HG03354 (cell line): Measurements from ENCODE around the gene BEND2.
"Not testable (repeated sequence)": the region's sequence is repeated elsewhere in the genome, so short reads cannot be mapped to it uniquely, and the experiment has no call there.

Source experiments
- ATAC-seq: cut with Tn5 transposase; IDR thresholded peaks from one replicate; pipeline ENCODE4 v1.9.1; 2021; ENCODE audit warnings: mild to moderate bottlenecking; ENCODE audit not compliant: unreplicated experiment, poor library complexity, severe bottlenecking

BEND2 gene

DNA sequence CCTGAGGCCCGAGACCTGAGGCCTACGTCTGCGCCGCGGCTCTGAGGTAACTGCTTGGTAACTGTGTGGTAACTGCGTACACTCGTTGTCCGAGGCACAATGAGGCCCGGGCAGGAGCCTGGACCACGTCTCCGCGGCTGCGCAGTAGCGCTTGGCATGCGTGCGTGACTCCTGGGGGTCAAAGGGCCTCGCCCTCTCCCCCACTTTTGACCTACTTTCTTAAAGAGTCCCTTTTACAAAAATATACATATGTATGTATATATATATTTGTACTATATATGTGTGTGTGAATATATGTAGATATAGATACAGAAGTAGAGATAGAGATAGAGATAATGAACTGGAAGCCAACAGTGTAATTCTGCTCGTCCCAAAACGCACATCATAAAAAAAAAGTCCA, at the start of gene BEND2:
TSS of gene BEND2 (minus strand) at position 101 of the 400 bp plus-strand sequence. CDS start 136 bp downstream, outside the sequence.
- no peak for ATAC-seq

DNA sequence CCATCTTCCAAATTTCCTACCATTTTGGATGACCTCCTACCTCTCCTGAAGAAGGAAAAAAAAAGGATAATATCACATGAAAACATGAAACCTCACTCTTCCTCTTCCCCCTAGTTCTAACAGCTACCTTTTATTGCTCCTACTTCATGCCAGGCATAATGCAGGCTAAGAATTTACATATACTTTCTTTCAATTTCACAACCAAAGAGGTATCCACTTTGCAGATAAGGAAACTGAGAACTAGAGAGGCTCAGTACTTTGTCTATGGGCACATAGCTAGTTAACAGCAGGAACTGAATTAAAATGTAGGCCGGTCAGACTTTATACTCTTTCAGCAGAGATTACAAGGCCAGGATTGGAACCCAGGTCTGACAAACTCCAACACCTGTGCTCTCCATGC, 34.4 kb upstream of the BEND2 start:
- ATAC-seq: no peak

DNA sequence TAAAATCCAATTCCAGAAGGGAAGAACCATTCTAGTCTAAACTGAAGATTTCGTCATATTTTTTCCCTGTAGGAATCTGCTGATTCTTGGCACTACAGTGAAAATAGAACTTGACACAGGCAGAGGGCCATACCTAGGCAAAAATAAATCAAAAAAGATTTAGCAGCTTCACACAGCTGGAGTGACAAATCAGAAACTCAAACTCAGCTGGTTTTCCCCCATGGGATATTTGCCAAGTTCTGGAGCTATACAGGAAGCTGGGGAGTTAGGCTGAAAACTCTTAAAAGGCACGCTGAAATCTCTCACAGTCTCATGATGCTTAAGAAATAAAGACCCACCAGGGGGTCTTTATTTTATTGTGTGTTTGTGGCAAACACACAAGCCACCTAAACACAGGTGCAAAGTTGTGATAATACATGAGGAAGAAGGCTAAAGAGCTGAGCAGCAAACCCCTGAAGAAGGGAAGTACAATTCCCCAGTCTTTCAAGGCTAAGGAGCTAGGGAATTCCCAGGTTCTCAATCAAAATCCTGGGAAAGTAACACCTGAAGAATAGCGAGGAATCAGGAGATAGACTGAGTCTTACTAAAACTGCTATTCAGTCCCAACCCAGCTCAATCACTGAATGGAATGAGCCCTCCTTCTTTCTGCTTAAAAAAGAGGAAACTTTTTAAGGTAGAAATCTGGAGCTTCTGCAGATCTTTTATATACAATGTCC, 32.1 kb upstream of the BEND2 start:
- no peak for ATAC-seq

DNA sequence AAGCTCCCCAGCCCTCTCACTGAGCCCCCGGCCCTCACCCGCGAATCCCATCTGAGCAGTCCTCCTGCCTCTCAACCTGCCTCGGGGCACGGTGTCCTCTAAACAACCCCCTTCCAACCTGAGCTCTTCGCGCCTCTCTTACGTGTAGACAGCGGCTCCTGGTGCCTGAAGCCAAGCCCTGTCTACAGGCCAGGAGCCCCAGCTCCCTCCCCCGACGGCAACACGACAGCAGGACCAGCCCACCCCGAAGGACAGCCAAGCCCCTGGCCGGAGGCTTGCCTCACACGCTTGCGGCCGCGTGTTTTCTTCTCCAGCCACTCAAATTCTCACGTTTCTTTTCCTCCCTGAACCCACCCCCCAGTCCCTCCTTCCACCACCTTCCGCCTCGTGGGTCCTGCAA, 9.0 kb upstream of the BEND2 start:
- not testable (repeated sequence) for ATAC-seq

DNA sequence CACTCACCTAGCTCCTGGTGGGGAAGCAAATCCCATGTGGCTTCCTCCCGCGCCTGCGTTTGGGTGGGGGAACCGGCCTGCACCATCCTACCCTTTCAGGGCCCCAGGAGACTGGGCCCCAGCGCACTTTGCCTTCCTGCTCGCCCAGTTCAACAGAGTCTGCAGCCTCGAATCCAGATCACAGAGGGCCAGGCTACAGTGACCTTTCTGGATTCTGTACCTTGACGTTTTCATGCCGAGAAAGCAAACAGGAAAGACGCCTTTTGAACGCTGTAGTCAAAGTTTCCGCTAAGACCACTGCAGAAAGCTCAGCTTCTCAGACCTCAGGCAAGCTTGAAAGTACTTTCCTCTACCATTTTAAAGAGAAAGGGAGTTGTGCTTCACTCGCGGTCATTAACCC, 7.4 kb upstream of the BEND2 start:
- no peak for ATAC-seq

DNA sequence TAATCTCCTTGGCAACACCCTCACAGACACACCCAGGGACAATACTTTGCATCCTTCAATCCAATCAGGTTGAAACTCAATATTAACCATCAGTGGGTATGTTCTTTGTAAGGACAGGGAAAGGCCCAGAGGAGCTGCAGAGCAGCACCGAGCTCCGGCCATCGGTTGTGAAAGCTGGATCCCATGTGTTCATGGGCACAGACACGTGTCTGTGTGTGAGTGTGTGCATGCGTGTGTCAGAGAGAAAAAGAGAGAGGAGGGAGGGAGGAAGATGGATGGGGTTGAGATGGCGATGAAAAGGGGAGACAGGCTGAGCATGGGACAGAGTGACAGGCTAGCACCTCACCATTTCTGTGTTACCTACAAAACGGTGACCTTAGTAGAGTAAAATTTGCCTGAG, 6.8 kb upstream of the BEND2 start:
- no peak for ATAC-seq

DNA sequence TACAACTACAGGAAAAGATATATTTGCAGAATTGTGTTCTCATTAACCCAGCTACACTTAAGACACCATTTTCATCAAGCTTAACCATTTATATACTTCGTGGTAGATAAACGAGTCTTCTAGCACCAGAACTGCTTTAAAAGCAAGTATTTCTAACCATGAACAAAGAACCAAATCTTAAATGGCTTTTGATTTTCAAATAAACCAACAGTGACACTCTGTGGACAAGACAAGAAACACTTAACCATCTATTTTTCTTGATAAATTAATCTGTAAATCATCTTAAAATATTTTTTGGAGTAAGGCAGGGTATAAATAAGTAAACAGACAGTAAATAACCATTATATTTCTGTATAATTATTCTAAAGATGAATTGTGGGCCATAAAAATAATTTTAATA, 10.2 kb downstream of the BEND2 start:
- ATAC-seq: no peak

DNA sequence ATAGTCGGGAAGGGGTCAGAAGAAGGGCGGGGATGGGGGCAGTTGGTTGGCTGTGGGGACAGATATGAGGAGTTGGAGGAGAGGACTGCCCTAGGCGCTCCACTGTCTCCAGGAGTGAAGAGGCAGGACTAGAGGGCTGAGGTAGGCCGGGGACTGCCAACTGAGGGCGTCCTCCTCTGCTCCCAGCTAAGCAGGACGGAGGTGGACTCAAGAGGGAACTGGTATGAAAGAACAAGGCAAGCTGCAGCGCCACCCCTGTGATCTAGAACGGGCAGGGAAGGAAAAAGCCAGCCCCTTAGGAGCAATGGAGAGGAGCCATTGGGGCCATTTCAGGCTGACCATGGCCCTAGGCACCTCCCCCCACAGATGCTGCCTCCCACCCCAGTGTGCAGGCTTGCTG, 14.0 kb downstream of the BEND2 start:
- ATAC-seq: no peak

DNA sequence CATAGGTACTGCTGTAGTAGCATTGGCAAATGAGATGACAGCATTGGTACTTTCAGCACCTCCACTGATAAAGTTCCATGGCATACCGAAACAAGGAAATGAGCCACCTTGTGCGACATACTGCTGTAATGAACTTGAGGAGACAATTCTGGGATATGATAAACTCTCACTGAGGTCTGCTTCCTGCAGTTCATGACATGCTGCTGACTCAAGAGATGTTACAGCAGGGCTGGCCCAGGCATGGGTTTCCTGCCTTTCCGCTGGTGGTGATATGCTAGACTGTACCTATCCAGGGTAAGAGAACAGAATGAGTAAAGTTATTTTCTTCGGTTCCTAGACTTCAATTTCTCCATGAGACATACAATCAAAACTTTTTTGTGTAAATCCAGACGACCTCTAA, 17.1 kb downstream of the BEND2 start:
- ATAC-seq: no peak

DNA sequence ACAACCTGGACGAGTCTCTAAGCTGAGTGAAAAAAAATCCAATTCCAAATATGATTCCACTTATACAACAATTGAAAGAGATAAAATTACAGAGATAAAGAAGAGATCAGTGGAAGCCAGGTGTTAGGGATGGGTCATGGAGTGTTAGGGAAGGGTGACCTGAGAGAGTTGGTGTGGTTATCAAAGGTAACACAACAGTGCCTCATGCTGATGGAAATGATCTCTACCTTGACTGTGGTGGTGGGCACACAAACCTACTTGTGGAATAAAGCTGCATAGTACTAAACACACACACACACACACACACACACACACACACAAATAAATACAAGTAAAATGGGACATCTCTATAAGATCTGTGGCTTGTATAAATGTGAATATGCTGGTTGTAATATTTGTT, 26.0 kb downstream of the BEND2 start:
- ATAC-seq: no peak

DNA sequence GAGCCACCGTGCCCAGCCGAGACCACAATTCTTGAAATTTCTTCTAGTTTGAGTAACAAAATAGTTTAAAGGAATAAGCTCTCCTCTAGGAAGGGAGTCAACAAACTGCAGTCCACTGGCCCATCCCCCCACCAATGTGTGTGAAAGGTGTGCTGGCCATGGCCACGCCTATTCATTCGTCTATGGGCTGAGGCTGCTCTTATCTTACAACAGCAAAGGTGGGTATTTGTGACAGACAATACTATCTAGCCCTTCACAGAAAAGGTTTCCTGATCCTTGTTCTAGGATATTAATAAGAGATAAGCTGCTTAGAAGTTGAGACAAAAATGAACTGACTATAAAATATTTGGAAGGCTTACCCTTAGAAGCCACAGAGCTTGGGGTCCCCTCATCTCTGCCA, 41.2 kb downstream of the BEND2 start:
- ATAC-seq: no peak

DNA sequence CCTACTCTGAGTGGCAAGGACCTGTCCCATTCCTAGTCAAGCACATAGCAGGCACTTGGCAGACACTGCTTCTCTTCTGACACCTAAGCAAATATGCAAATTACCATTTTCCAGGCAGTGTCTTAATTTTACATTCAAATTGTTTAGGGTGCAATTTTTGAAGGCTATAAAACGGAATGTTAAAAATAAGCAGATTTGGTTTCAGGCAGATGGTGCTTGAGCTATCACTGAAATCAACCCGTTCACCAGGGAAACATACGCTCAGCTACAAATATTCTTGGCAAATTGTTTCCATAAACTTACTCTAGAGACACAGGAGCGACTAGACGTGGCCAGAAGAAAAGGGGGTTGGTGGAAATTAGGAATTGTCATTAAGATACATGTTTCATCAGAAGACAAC, 45.7 kb downstream of the BEND2 start:
- no peak for ATAC-seq

DNA sequence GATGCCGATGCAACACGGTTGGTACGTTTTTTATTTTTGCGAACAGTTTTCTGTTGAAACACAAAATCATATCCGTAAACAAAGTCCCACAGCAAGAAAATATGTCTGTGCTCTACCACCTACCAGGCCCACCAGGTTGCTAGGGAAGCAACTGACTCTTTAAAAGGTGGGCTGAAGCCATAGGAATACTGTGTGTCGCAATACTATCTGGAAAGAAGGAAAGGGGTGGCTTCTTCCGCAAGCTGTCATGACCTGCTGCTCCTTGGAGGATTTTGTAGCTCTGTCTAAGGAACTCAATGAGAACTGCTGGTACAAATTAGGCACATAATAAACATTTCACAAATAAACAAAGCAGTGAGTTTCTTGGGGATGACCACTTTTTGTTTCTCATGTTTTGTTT, 46.5 kb downstream of the BEND2 start:
- ATAC-seq: no peak

DNA sequence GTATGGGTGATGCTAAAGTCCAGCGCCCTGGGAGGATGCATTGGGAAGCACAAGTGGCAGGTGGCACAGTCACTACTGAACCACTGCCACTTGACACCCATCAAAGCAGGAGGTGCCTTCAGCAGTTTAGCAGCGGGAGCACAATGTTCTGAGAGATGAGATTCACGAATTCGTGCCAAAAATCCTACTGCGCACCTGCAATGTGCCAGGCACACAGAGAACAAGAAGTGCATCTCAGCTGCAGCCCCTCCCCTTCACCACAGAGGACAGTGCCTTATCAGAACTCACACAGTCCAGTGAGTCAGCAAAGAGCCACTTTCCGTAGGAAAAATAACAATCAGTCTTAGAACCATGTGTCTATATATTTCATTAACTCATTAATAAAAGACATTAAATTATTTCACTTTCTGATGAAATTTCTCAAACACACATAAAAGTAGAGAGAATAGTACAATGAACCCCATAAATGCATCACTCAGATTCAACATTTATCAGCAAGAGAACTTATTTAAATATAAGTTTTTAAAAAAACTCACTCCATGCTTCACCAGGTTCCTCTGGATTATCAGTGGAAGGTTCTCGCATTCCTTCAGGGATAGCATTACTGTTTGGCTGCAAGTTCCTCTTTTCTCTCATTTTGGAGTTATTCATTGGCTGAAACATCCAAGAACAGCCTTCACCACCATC, 47.0 kb downstream of the BEND2 start:
- ATAC-seq: no peak

DNA sequence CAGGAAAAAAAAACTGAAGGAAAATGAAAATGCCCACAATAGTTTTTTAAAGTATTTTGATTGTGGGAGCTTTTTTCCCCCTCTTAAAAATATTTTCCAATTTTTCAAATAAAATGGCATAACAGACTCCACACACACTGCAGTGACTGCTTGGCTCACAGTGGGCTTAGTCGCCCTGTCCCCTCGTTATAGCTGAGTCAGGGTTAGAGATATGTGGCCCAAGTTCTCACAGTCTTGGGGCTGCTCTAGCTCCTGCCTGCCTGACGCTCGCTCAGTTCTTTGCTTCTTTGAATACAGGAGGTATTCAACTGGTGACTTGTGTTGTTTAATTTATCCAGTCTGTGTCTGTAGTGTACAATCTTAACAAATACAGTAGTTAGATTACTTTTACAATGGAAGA, 47.7 kb downstream of the BEND2 start:
- no peak for ATAC-seq

DNA sequence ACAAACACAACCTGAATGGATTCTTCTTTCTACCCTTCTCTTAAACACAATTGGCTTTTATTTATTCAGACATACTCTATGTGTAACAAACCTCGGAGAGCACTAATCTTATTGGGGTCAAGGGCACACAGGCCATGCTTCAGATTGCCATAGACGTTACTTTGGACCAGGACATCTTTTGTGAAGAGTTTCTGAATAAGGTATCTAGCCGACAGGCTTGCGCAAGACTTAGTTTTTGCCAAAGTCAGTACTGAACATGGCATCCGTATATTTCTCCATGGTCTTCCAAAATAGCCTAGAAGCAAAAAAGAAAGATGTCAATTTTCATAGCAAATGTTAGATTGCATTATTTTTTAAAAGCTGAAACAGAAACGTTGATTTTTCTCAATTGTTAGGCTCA, 49.8 kb downstream of the BEND2 start:
- no peak for ATAC-seq

DNA sequence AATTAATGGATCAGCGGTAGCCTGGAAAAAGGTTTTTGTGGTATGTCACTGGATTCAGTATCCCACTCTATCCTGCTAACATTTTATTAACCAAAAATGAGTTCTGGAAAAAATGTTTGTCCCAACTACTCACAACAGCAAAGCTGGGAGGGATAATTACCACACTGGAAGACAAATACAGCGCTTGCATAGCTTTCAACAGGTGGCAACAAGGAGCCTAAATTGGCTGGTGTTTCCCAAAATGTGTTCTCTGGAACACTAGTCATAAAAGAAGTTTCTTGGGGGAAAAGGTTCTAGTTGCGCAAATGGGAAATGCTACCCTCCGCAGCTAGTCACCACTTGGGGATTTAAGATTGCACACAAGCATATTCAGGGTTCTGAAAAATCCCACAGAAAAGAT, 54.6 kb downstream of the BEND2 start:
- no peak for ATAC-seq

DNA sequence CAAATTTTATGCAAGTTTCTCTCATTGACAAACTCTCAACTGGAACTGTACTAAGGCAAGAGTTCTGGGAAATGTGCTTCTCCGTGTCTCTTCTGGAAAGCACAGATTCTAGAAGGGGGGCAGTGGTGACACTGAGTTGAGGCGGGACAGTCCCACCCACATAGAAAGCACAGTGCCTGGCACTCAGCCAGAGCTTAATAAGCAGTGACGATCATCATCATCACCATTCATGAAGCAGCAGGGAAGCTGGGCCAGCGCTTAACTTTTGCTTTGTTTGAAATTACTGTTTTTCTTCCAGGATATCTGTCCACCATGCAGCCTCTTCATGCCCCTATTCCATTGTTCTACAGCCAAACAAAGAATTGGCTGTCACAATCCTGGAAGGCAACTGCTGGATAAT, 60.3 kb downstream of the BEND2 start:
- no peak for ATAC-seq

DNA sequence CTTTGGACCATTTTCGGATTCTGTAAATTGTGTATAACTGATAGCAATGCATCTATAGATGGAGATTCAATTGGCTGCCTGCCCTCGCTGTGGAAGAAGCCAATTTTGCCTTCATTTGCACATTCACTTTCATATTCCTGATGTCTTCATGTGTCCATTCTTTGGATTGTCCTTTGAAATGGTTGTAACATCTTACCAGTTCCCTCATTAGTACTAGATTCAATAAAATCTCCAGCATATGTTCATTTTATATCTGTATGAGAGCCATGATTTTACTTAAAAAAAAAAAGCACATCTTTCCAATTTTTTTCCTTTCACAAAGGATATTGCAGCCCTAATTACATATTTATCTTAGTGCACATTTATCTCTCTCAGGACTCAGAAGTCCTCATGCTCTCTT, 61.7 kb downstream of the BEND2 start:
- no peak for ATAC-seq

DNA sequence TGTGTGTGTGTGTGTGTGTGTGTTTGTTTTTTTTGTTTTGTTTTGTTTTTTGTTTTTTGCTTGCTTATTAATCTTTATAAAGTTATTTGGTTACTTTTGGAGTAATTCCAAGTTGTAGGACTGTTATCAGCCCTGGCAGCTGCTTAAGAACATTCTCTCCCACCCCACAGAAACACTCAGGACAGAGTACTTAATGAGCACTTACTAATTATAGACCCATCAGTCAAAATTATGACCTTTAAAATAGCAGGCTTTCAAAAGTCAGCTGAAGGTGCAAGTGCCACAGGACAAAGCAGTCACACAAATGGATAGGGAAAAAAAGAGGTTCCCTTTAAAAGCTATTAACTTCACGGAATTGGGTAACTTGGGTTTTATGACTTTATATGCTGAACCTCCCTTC, 69.0 kb downstream of the BEND2 start:
- ATAC-seq: no peak

DNA sequence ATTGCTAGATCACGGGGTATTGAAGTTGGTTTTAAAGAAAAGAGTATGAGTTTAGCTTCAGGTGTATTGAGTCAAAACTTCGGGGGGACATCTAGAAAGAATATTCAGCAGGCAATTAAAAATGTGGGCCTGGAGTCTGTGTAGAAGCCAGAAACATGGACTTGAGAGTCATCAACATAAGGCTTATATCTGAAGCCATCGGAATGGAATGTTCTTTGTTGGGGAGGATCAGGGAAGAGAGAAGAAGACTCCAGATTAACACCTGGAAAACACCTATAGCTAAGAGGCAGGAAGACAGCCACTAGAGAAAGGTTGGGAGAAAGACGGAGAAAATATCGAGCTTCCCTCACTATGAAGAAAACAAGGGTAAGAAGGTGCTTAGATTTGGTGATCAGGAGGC, 69.5 kb downstream of the BEND2 start:
- no peak for ATAC-seq

DNA sequence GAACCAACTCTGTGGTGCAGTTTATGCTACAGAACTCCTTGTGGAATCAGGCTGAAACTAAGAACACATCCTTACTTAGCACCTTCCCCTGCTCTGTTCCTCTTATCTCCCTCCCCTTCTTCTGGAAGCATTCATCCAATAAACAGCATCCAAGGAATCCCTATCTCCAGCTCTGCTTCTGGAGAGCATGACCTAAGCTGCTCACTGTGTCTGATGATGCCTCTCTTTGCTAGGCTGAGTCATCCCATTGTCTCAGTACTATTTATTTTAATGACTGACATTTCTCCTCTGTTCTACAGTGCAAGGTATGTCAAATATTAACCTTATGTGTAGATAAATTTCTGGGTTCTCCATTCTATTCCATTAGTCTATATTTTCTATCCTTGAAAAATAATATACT, 71.2 kb downstream of the BEND2 start:
- ATAC-seq: no peak
